ENCODE data around the gene DUS3L. TPM values are rescaled to one million over a fixed set of nuclear protein-coding genes. Genes with fewer than 3 reads are reported as not detected.
"Not testable (repeated sequence)": the region's sequence is repeated elsewhere in the genome, so short reads cannot be mapped to it uniquely, and the experiment has no call there.

The DUS3L gene
- total RNA-seq, 2 donors from 2014 or later = 40.7 to 55.8 TPM

DNA sequence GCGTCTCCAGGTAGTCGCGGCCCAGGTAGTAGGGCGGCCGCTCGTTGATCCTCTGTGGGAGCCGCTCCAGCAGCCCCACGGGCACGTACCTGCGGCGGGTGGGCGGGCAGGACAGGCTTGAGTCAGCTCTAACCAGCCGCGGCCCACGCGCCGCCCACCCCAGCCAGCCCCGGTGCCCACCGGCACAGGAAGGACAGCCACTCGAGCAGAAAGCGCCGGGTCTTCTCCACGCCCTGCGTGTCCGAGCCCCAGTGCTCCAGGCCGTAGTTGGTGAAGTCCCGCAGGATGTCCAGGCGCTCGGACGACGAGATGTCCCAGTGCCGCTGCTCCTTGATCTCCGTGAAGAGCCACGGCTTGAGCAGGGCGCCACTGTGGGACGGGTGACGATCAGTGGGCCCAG is 5.5 kb downstream of the DUS3L start:
- ATAC-seq (replicated peaks in 1 of 2) (no peak), DNase-seq (no peak)
- Mint-ChIP-seq H3K36me3 (ENCODE audit: insufficient read depth in 2 of 2) (peaks cover 13 to 15% of the 10 kb centered on the region in 2 donors), H3K27ac (no peak overlapping the region), H3K27me3 (ENCODE audit: low read depth) (no peaks in the 10 kb centered on the region), H3K4me3 (no peak overlapping the region), H3K4me1 (ENCODE audit: low read depth) (peaks cover 15% of the 10 kb centered on the region), H3K9me3 (no peaks in the 10 kb centered on the region)

GRCh38 chr19:5784581-5785147 is 6.3 kb downstream of the DUS3L start, which contains the start of gene PRR22:
Gene PRR22 (minus strand): TSS chr19:5784746. CDS start chr19:5784660, 86 bp downstream.
- DNase-seq (no peak), ATAC-seq (replicated peaks in 1 of 2) (peak in 1 of 2 donors; percentile 23)
- peaks cover 7% of the 10 kb centered on the region for H3K4me1 Mint-ChIP-seq (ENCODE audit: low read depth)
- H3K27ac Mint-ChIP-seq = no peak within 1 kb of the TSS
- peaks cover 8 to 10% of the 10 kb centered on the region in 2 donors for H3K36me3 Mint-ChIP-seq (ENCODE audit: insufficient read depth in 2 of 2)
- H3K27me3 Mint-ChIP-seq (ENCODE audit: low read depth) = no peaks in the 10 kb centered on the region
- no peak within 1 kb of the TSS for H3K4me3 Mint-ChIP-seq
- no peaks in the 10 kb centered on the region for H3K9me3 Mint-ChIP-seq

DNA sequence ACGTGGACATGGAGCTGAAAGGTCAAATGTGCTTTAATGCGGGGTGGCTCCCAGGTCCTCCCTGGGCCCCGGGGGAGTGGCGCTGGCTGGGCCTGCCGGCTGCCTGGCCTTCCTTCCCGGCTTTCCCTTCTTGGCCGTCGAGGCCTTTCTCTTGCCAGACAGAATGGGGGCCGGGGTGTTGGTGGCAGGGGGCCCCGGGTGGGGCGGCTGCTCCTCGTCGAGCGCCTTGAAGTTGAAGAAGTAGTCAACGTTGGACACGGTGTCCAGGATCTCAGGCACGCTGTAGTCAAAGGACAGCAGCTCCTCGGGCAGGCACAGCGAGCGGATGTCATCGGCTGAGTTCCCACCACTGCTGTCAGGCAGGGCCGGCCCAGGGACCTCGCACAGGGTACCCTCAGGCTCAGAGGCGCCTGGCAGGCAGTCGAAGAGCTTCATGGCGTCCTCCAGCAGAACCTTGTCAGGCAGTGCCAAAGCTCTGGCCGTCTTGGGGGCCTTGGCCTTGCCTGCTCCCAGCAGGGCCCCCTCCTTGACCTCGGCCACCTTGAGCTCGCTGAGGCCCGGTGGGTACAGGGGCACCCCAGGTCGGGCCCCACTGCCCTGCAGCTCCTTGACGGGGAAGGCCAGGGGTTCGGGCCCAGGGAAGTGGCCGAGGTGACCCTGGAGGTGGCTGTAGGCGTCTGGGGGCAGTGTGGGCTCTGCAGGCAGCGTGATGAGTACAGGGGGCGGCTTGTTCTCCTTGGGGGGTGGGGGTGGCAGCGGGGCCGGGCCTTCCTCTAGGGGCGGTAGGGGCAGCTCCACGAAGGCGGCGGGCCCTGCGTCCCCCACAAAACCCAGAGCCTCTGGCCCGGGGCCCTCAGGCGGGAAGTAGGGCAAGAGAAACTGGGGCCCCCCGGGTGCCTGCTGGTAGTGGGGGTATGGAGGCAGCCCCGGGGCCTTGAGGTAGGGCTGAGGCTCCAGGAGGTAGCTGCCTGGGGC is 7.7 kb downstream of the DUS3L start:
- Mint-ChIP-seq H3K36me3 (ENCODE audit: insufficient read depth in 2 of 2) (peaks cover 6 to 8% of the 10 kb centered on the region in 2 donors), H3K9me3 (no peaks in the 10 kb centered on the region), H3K4me1 (ENCODE audit: low read depth) (peaks cover 1% of the 10 kb centered on the region), H3K4me3 (no peak overlapping the region), H3K27me3 (ENCODE audit: low read depth) (no peaks in the 10 kb centered on the region), H3K27ac (no peak overlapping the region)
- ATAC-seq (replicated peaks in 1 of 2) = peak in 1 of 2 donors; percentile 10
- no peak for DNase-seq

- Mint-ChIP-seq H3K27ac (no peak overlapping the region), H3K9me3 (no peaks in the 10 kb centered on the region), H3K27me3 (ENCODE audit: low read depth) (no peaks in the 10 kb centered on the region), H3K4me3 (no peak overlapping the region), H3K36me3 (ENCODE audit: insufficient read depth in 2 of 2) (peaks cover 6% of the 10 kb centered on the region in 2 donors), H3K4me1 (ENCODE audit: low read depth) (no peaks in the 10 kb centered on the region)
- ATAC-seq (replicated peaks in 1 of 2) (no peak), DNase-seq (no peak)
Measured at GRCh38 chr19:5782322-5782721, 8.6 kb downstream of the DUS3L start.

DNA sequence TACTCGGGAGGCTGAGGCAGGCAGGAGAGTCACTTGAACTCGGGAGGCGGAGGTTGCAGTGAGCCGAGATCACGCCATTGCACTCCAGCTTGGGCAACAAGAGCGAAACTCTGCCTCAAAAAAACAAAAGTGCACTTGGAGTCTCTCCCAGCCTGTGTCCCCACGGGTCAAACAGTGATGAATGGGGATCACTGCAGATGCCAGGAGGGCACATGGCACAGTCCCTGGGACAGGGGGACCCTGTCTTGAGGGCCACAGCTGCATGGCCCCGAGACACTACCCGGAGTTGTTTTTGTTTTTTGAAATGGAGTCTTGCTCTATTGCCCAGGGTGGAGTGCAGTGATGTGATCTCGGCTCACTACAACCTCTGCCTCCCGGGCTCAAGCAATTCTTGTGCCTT is 10.0 kb downstream of the DUS3L start:
- not testable (repeated sequence) for H3K27ac Mint-ChIP-seq; ATAC-seq (replicated peaks in 1 of 2); H3K27me3 Mint-ChIP-seq (ENCODE audit: low read depth); H3K9me3 Mint-ChIP-seq; H3K4me1 Mint-ChIP-seq (ENCODE audit: low read depth); H3K4me3 Mint-ChIP-seq; DNase-seq; H3K36me3 Mint-ChIP-seq (ENCODE audit: insufficient read depth in 2 of 2)

DNA sequence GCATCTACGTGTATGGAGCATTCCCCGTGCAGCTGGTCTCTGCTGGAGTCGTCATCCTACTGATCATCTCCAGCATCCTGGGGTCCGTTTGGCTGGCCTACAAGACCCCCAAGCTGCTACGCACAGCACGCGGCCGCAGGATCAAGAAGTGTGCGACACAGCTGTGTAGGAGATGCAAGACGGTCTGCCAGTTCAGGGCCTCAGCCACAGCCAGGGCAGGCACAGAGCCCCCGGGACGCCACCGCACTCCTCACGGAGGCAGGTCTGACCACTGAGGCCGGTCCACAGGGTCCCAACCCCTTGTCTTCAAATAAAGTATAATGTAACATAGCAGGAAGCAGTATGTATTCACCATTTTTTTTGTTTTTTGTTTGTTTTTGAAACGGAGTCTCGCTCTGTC is 12.6 kb downstream of the DUS3L start:
- H3K27me3 Mint-ChIP-seq (ENCODE audit: low read depth) = no peaks in the 10 kb centered on the region
- no peaks in the 10 kb centered on the region for H3K4me1 Mint-ChIP-seq (ENCODE audit: low read depth)

GRCh38 chr19:5775668-5776309 is 15.2 kb downstream of the DUS3L start:
- Mint-ChIP-seq H3K27me3 (ENCODE audit: low read depth) (no peaks in the 10 kb centered on the region), H3K4me1 (ENCODE audit: low read depth) (no peaks in the 10 kb centered on the region), H3K9me3 (no peaks in the 10 kb centered on the region), H3K27ac (no peak overlapping the region), H3K36me3 (ENCODE audit: insufficient read depth in 2 of 2) (no peaks in the 10 kb centered on the region), H3K4me3 (no peak overlapping the region)
- DNase-seq = no peak
- ATAC-seq (replicated peaks in 1 of 2) = no peak

More for the DNA sequence above, 12.6 kb downstream of the DUS3L start:
- ATAC-seq (replicated peaks in 1 of 2) = no peak
- Mint-ChIP-seq H3K4me3 (no peak overlapping the region), H3K9me3 (no peaks in the 10 kb centered on the region), H3K36me3 (ENCODE audit: insufficient read depth in 2 of 2) (no peaks in the 10 kb centered on the region), H3K27ac (no peak overlapping the region)
- no peak for DNase-seq

DNA sequence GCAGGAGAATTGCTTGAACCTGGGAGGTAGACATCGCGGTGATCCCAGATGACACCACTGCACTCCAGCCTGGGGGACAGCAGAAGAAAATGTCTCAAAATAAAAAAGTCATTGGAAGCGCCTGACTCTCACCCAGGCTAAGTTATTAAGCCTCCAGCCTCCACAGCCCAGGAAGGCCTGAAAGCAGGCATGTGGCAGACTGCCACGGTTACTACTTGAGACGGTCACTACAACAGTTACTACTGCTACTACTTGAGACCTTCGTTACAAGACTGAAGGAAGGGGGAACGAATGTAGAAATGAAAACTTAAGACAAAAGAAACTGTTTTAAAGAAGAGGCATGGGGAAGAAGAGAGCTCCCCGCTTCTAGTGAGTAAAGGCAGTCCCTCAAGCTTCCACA is 16.0 kb downstream of the DUS3L start:
- no peak overlapping the region for H3K27ac Mint-ChIP-seq
- no peaks in the 10 kb centered on the region for H3K36me3 Mint-ChIP-seq (ENCODE audit: insufficient read depth in 2 of 2)
- DNase-seq (no peak), ATAC-seq (replicated peaks in 1 of 2) (no peak)
- H3K27me3 Mint-ChIP-seq (ENCODE audit: low read depth) = no peaks in the 10 kb centered on the region
- H3K9me3 Mint-ChIP-seq = no peaks in the 10 kb centered on the region
- no peak overlapping the region for H3K4me3 Mint-ChIP-seq
- H3K4me1 Mint-ChIP-seq (ENCODE audit: low read depth) = no peaks in the 10 kb centered on the region

- Mint-ChIP-seq H3K4me1 (ENCODE audit: low read depth) (no peaks in the 10 kb centered on the region), H3K9me3 (no peaks in the 10 kb centered on the region), H3K27ac (no peak overlapping the region), H3K36me3 (ENCODE audit: insufficient read depth in 2 of 2) (no peaks in the 10 kb centered on the region), H3K27me3 (ENCODE audit: low read depth) (no peaks in the 10 kb centered on the region), H3K4me3 (no peak overlapping the region)
- ATAC-seq (replicated peaks in 1 of 2) (no peak), DNase-seq (no peak)
Measured at GRCh38 chr19:5773276-5773675, 17.7 kb downstream of the DUS3L start.

DNA sequence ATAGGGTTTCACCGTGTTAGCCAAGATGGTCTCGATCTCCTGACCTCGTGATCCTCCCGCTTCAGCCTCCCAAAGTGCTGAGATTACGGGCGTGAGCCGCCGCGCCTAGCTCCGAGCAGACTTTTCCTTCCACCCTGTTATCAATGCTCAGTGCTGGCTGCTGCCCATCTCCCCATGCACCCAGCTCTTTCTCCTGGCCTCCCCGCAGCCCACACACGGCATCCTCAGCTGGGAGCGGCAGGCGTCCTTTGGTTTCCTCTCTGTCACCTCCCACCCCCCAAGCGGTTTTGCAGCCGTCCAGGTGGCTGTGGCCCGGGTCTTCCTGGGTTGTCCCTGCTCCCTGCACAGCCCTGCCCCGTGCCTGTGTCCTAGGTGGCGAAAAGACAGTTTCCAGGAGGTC is 18.5 kb downstream of the DUS3L start:
- H3K9me3 Mint-ChIP-seq = no peaks in the 10 kb centered on the region
- DNase-seq (no peak), ATAC-seq (replicated peaks in 1 of 2) (no peak)
- no peaks in the 10 kb centered on the region for H3K27me3 Mint-ChIP-seq (ENCODE audit: low read depth)
- H3K4me1 Mint-ChIP-seq (ENCODE audit: low read depth) = no peaks in the 10 kb centered on the region
- no peak overlapping the region for H3K4me3 Mint-ChIP-seq
- H3K27ac Mint-ChIP-seq = no peak overlapping the region
- H3K36me3 Mint-ChIP-seq (ENCODE audit: insufficient read depth in 2 of 2) = no peaks in the 10 kb centered on the region

- H3K9me3 Mint-ChIP-seq = peaks cover 0 to under 1% of the 10 kb centered on the region in 2 donors
- DNase-seq (no peak), ATAC-seq (replicated peaks in 1 of 2) (no peak)
- H3K4me1 Mint-ChIP-seq (ENCODE audit: low read depth) = no peaks in the 10 kb centered on the region
- H3K4me3 Mint-ChIP-seq = no peak overlapping the region
- H3K27ac Mint-ChIP-seq = no peak overlapping the region
- peaks cover 1% of the 10 kb centered on the region for H3K27me3 Mint-ChIP-seq (ENCODE audit: low read depth)
- no peaks in the 10 kb centered on the region for H3K36me3 Mint-ChIP-seq (ENCODE audit: insufficient read depth in 2 of 2)
Measured at GRCh38 chr19:5767949-5768348, 23.0 kb downstream of the DUS3L start.

DNA sequence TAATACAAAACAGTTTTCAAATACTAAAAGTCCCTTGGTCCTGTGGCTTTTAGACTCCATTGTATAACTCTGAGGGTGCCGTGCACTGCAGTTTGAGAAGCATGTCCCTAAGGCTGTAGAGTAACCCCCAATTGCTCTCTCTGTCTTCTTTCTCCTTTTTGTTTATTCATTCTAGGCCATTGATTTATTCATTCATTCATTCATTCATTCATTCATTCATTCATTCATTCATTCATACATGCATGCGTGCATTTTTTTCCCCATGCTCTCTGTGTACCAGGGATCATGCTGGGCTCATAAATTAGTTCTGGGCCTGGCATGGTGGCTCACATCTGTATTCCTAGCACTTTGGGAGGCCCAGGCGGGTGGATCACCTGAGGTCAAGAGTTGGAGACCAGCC is 25.7 kb downstream of the DUS3L start:
- H3K36me3 Mint-ChIP-seq (ENCODE audit: insufficient read depth in 2 of 2) = no peaks in the 10 kb centered on the region
- H3K4me3 Mint-ChIP-seq = no peak overlapping the region
- ATAC-seq (replicated peaks in 1 of 2) (no peak), DNase-seq (no peak)
- no peak overlapping the region for H3K27ac Mint-ChIP-seq
- peaks cover 7 to 8% of the 10 kb centered on the region in 2 donors for H3K9me3 Mint-ChIP-seq
- no peaks in the 10 kb centered on the region for H3K4me1 Mint-ChIP-seq (ENCODE audit: low read depth)
- peaks cover 6% of the 10 kb centered on the region for H3K27me3 Mint-ChIP-seq (ENCODE audit: low read depth)

DNA sequence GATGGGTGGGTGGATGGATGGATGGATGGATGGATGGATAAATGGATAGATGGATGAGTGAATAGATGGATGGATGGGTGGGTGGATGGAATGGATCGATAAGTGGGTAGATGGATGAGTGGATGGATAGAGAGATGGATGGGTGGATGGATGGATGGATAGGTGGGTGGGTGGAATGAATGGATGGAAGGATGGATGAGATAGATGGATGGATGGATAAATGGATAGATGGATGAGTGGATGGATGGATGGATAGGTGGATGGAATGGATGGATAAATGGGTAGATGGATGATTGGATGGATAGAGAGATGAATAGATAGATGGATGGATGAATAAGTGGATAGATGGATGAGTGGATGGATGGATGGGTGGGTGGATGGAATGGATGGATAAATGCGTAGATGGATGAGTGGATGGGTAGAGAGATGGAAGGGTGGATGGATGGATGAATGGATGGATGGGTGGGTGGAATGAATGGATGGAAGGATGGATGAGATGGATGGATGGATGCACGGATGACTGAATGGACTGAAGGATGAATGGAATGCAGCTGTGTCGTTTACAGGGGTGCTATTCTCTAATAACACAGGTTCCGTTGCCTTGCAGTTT is 28.2 kb downstream of the DUS3L start:
- Mint-ChIP-seq H3K4me1 (ENCODE audit: low read depth) (no peaks in the 10 kb centered on the region), H3K36me3 (ENCODE audit: insufficient read depth in 2 of 2) (no peaks in the 10 kb centered on the region), H3K27ac (no peak overlapping the region), H3K9me3 (peaks cover 7 to 8% of the 10 kb centered on the region in 2 donors), H3K27me3 (ENCODE audit: low read depth) (peaks cover 6% of the 10 kb centered on the region), H3K4me3 (no peak overlapping the region)
- DNase-seq (no peak), ATAC-seq (replicated peaks in 1 of 2) (no peak)

Data from activated T-cell treated with anti-CD3 and anti-CD28 coated beads, Interleukin-2, amount 50 U/mL, for 72 hours (primary cell).